Measurements from ENCODE around the gene BPTF.
"Not testable (repeated sequence)": the region's sequence is repeated elsewhere in the genome, so short reads cannot be mapped to it uniquely, and the experiment has no call there.

Gene BPTF

GRCh38 chr17:67910117-67910803 lies 85.0 kb downstream of the BPTF start:
- DNase-seq (ENCODE audit: low spot score); H3K4ac ChIP-seq (ENCODE audit: low read length); H3K4me3 ChIP-seq (ENCODE audit: low read length in 2 of 2); H3K4me1 ChIP-seq (ENCODE audit: control insufficient read depth in 2 of 2, insufficient read depth in 1 of 2, low read depth in 1 of 2, low read length in 2 of 2); H4K8ac ChIP-seq (ENCODE audit: low read depth, low read length); H3K27me3 ChIP-seq (ENCODE audit: control insufficient read depth in 3 of 3, insufficient read depth in 3 of 3, low read depth in 1 of 3, low read length in 3 of 3); H2BK5ac ChIP-seq (ENCODE audit: low read length); H3K23ac ChIP-seq (ENCODE audit: low read depth, low read length, poor library complexity); H3K27ac ChIP-seq (replicated peaks; ENCODE audit: low read length); H3K4me2 ChIP-seq (ENCODE audit: insufficient read depth, low read length, poor library complexity, severe bottlenecking); H2AK5ac ChIP-seq (ENCODE audit: low read depth, low read length); H2AFZ ChIP-seq (ENCODE audit: low read length); H2BK120ac ChIP-seq (ENCODE audit: low read depth, low read length); H2BK12ac ChIP-seq (ENCODE audit: low read length); H3K9me3 ChIP-seq (replicated peaks in 1 of 2; ENCODE audit: control insufficient read depth in 2 of 2, insufficient read depth in 1 of 2, low read depth in 1 of 2, low read length in 2 of 2); H4K91ac ChIP-seq (ENCODE audit: low read depth, low read length, poor library complexity); H3K79me1 ChIP-seq (ENCODE audit: low read depth, low read length); H3K18ac ChIP-seq (ENCODE audit: low read length); H2BK15ac ChIP-seq (ENCODE audit: low read length); H3K14ac ChIP-seq (ENCODE audit: low read length); H3K9ac ChIP-seq (ENCODE audit: low read depth, low read length, poor library complexity): not testable (repeated sequence)
- H3K36me3 ChIP-seq (replicated peaks in 1 of 2; ENCODE audit: control insufficient read depth in 2 of 2, insufficient read depth in 2 of 2, low read length in 2 of 2) = peaks cover 17 to 95% of the 10 kb centered on the region in 2 donors
- WGBS, 2 donors (ENCODE audit: extremely low coverage in 2 of 2, insufficient read length in 2 of 2, insufficient replicate concordance in 1 of 2) = no CpG with 5 or more reads among the region's 7 CpGs

DNA sequence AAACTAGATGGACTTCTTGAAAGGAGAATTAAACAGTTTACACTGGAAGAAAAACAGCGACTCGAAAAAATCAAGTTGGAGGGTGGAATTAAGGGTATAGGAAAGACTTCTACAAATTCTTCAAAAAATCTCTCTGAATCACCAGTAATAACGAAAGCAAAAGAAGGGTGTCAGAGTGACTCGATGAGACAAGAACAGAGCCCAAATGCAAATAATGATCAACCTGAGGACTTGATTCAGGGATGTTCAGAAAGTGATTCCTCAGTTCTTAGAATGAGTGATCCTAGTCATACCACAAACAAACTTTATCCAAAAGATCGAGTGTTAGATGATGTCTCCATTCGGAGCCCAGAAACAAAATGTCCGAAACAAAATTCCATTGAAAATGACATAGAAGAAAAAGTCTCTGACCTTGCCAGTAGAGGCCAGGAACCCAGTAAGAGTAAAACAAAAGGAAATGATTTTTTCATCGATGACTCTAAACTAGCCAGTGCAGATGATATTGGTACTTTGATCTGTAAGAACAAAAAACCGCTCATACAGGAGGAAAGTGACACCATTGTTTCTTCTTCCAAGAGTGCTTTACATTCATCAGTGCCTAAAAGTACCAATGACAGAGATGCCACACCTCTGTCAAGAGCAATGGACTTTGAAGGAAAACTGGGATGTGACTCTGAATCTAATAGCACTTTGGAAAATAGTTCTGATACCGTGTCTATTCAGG lies 85.9 kb downstream of the BPTF start:
- Histone ChIP-seq H3K4me2 (ENCODE audit: insufficient read depth, low read length, poor library complexity, severe bottlenecking) (no peak overlapping the region), H4K91ac (ENCODE audit: low read depth, low read length, poor library complexity) (no peak overlapping the region), H3K14ac (ENCODE audit: low read length) (no peak overlapping the region), H3K4me3 (ENCODE audit: low read length in 2 of 2) (no peak overlapping the region), H2AFZ (ENCODE audit: low read length) (no peak overlapping the region), H2BK120ac (ENCODE audit: low read depth, low read length) (no peak overlapping the region), H3K4me1 (ENCODE audit: control insufficient read depth in 2 of 2, insufficient read depth in 1 of 2, low read depth in 1 of 2, low read length in 2 of 2) (no peaks in the 10 kb centered on the region), H2BK15ac (ENCODE audit: low read length) (no peak overlapping the region), H4K8ac (ENCODE audit: low read depth, low read length) (no peak overlapping the region), H2BK12ac (ENCODE audit: low read length) (no peak overlapping the region), H3K36me3 (replicated peaks in 1 of 2; ENCODE audit: control insufficient read depth in 2 of 2, insufficient read depth in 2 of 2, low read length in 2 of 2) (peaks cover 19 to 96% of the 10 kb centered on the region in 2 donors), H3K27ac (replicated peaks; ENCODE audit: low read length) (no peak overlapping the region), H3K9ac (ENCODE audit: low read depth, low read length, poor library complexity) (no peak overlapping the region), H2BK5ac (ENCODE audit: low read length) (no peak overlapping the region), H3K79me1 (ENCODE audit: low read depth, low read length) (no peaks in the 10 kb centered on the region), H3K18ac (ENCODE audit: low read length) (no peak overlapping the region), H3K9me3 (replicated peaks in 1 of 2; ENCODE audit: control insufficient read depth in 2 of 2, insufficient read depth in 1 of 2, low read depth in 1 of 2, low read length in 2 of 2) (no peaks in the 10 kb centered on the region), H3K27me3 (ENCODE audit: control insufficient read depth in 3 of 3, insufficient read depth in 3 of 3, low read depth in 1 of 3, low read length in 3 of 3) (no peaks in the 10 kb centered on the region), H2AK5ac (ENCODE audit: low read depth, low read length) (no peak overlapping the region), H3K4ac (ENCODE audit: low read length) (no peak overlapping the region), H3K23ac (ENCODE audit: low read depth, low read length, poor library complexity) (no peak overlapping the region)
- WGBS, 2 donors (ENCODE audit: extremely low coverage in 2 of 2, insufficient read length in 2 of 2, insufficient replicate concordance in 1 of 2) = no CpG with 5 or more reads among the region's 10 CpGs
- no peak for DNase-seq (ENCODE audit: low spot score)

DNA sequence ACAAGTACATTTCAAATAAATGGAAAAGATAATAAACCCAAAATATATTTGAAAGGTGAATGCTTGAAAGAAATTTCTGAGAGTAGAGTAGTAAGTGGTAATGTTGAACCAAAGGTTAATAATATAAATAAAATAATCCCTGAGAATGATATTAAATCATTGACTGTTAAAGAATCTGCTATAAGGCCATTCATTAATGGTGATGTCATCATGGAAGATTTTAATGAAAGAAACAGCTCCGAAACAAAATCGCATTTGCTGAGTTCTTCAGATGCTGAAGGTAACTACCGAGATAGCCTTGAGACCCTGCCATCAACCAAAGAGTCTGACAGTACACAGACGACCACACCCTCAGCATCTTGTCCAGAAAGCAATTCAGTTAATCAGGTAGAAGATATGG lies 86.8 kb downstream of the BPTF start:
- no peak overlapping the region for H2BK12ac ChIP-seq (ENCODE audit: low read length)
- H3K14ac ChIP-seq (ENCODE audit: low read length) = no peak overlapping the region
- no peak overlapping the region for H2BK120ac ChIP-seq (ENCODE audit: low read depth, low read length)
- no CpG with 5 or more reads among the region's 4 CpGs for WGBS, 2 donors (ENCODE audit: extremely low coverage in 2 of 2, insufficient read length in 2 of 2, insufficient replicate concordance in 1 of 2)
- no peak overlapping the region for H4K8ac ChIP-seq (ENCODE audit: low read depth, low read length)
- no peak for DNase-seq (ENCODE audit: low spot score)
- no peak overlapping the region for H3K27ac ChIP-seq (replicated peaks; ENCODE audit: low read length)
- no peaks in the 10 kb centered on the region for H3K9me3 ChIP-seq (replicated peaks in 1 of 2; ENCODE audit: control insufficient read depth in 2 of 2, insufficient read depth in 1 of 2, low read depth in 1 of 2, low read length in 2 of 2)
- no peak overlapping the region for H3K9ac ChIP-seq (ENCODE audit: low read depth, low read length, poor library complexity)
- H3K79me1 ChIP-seq (ENCODE audit: low read depth, low read length) = no peaks in the 10 kb centered on the region
- no peak overlapping the region for H3K4ac ChIP-seq (ENCODE audit: low read length)
- H3K23ac ChIP-seq (ENCODE audit: low read depth, low read length, poor library complexity) = no peak overlapping the region
- no peak overlapping the region for H2AFZ ChIP-seq (ENCODE audit: low read length)
- peaks cover 17 to 93% of the 10 kb centered on the region in 2 donors for H3K36me3 ChIP-seq (replicated peaks in 1 of 2; ENCODE audit: control insufficient read depth in 2 of 2, insufficient read depth in 2 of 2, low read length in 2 of 2)
- no peak overlapping the region for H2BK15ac ChIP-seq (ENCODE audit: low read length)
- no peaks in the 10 kb centered on the region for H3K4me1 ChIP-seq (ENCODE audit: control insufficient read depth in 2 of 2, insufficient read depth in 1 of 2, low read depth in 1 of 2, low read length in 2 of 2)
- H4K91ac ChIP-seq (ENCODE audit: low read depth, low read length, poor library complexity) = no peak overlapping the region
- no peak overlapping the region for H2AK5ac ChIP-seq (ENCODE audit: low read depth, low read length)
- H3K18ac ChIP-seq (ENCODE audit: low read length) = no peak overlapping the region
- H3K4me2 ChIP-seq (ENCODE audit: insufficient read depth, low read length, poor library complexity, severe bottlenecking) = no peak overlapping the region
- H3K4me3 ChIP-seq (ENCODE audit: low read length in 2 of 2) = no peak overlapping the region
- H3K27me3 ChIP-seq (ENCODE audit: control insufficient read depth in 3 of 3, insufficient read depth in 3 of 3, low read depth in 1 of 3, low read length in 3 of 3) = no peaks in the 10 kb centered on the region
- no peak overlapping the region for H2BK5ac ChIP-seq (ENCODE audit: low read length)

DNA sequence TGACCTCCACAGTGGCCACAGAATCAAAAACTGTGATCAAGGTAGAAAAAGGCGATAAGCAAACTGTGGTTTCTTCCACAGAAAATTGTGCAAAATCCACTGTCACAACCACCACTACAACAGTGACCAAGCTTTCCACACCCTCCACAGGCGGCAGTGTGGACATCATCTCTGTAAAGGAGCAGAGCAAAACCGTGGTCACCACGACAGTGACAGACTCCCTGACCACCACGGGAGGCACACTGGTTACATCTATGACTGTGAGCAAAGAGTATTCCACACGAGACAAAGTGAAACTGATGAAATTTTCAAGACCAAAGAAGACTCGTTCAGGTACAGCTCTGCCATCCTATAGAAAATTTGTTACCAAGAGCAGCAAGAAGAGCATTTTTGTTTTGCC lies 87.4 kb downstream of the BPTF start:
- no peak overlapping the region for H2AFZ ChIP-seq (ENCODE audit: low read length)
- no peak overlapping the region for H2BK120ac ChIP-seq (ENCODE audit: low read depth, low read length)
- no peak overlapping the region for H3K18ac ChIP-seq (ENCODE audit: low read length)
- no peak overlapping the region for H3K4me3 ChIP-seq (ENCODE audit: low read length in 2 of 2)
- peaks cover 17 to 93% of the 10 kb centered on the region in 2 donors for H3K36me3 ChIP-seq (replicated peaks in 1 of 2; ENCODE audit: control insufficient read depth in 2 of 2, insufficient read depth in 2 of 2, low read length in 2 of 2)
- H3K9ac ChIP-seq (ENCODE audit: low read depth, low read length, poor library complexity) = no peak overlapping the region
- H3K14ac ChIP-seq (ENCODE audit: low read length) = no peak overlapping the region
- no peaks in the 10 kb centered on the region for H3K79me1 ChIP-seq (ENCODE audit: low read depth, low read length)
- H4K8ac ChIP-seq (ENCODE audit: low read depth, low read length) = no peak overlapping the region
- no peaks in the 10 kb centered on the region for H3K27me3 ChIP-seq (ENCODE audit: control insufficient read depth in 3 of 3, insufficient read depth in 3 of 3, low read depth in 1 of 3, low read length in 3 of 3)
- DNase-seq (ENCODE audit: low spot score) = no peak
- no CpG with 5 or more reads among the region's 7 CpGs for WGBS, 2 donors (ENCODE audit: extremely low coverage in 2 of 2, insufficient read length in 2 of 2, insufficient replicate concordance in 1 of 2)
- no peaks in the 10 kb centered on the region for H3K9me3 ChIP-seq (replicated peaks in 1 of 2; ENCODE audit: control insufficient read depth in 2 of 2, insufficient read depth in 1 of 2, low read depth in 1 of 2, low read length in 2 of 2)
- no peak overlapping the region for H3K23ac ChIP-seq (ENCODE audit: low read depth, low read length, poor library complexity)
- no peaks in the 10 kb centered on the region for H3K4me1 ChIP-seq (ENCODE audit: control insufficient read depth in 2 of 2, insufficient read depth in 1 of 2, low read depth in 1 of 2, low read length in 2 of 2)
- no peak overlapping the region for H4K91ac ChIP-seq (ENCODE audit: low read depth, low read length, poor library complexity)
- H3K4me2 ChIP-seq (ENCODE audit: insufficient read depth, low read length, poor library complexity, severe bottlenecking) = no peak overlapping the region
- no peak overlapping the region for H2BK15ac ChIP-seq (ENCODE audit: low read length)
- no peak overlapping the region for H2BK12ac ChIP-seq (ENCODE audit: low read length)
- H2AK5ac ChIP-seq (ENCODE audit: low read depth, low read length) = no peak overlapping the region
- no peak overlapping the region for H2BK5ac ChIP-seq (ENCODE audit: low read length)
- H3K4ac ChIP-seq (ENCODE audit: low read length) = no peak overlapping the region
- no peak overlapping the region for H3K27ac ChIP-seq (replicated peaks; ENCODE audit: low read length)

All from neuronal stem cell (in vitro differentiated cells).